Measurements from ENCODE around the gene SPSB4.

- TF ChIP-seq POLR2A (IDR thresholded peaks at IDR 0.05; ENCODE audit: low read depth, low read length) (no peak), POLR2AphosphoS5 (IDR thresholded peaks at IDR 0.05; ENCODE audit: low read depth, low read length) (no peak)
These were observed 113.7 kb downstream of the SPSB4 start for GRCh38 chr3:141164852-141165251.
